ENCODE results near the gene TUSC2. TPM values are rescaled to one million over a fixed set of nuclear protein-coding genes. Genes with fewer than 3 reads are reported as not detected.

The TUSC2 gene
- polyA plus RNA-seq, 3 donors = 22.6 to 25.7 (median 24.5) TPM

GRCh38 chr3:50276762-50277101 is 51.3 kb downstream of the TUSC2 start:
- DNase-seq (ENCODE audit: low read depth in 3 of 3, low spot score in 2 of 3) = no peak

DNA sequence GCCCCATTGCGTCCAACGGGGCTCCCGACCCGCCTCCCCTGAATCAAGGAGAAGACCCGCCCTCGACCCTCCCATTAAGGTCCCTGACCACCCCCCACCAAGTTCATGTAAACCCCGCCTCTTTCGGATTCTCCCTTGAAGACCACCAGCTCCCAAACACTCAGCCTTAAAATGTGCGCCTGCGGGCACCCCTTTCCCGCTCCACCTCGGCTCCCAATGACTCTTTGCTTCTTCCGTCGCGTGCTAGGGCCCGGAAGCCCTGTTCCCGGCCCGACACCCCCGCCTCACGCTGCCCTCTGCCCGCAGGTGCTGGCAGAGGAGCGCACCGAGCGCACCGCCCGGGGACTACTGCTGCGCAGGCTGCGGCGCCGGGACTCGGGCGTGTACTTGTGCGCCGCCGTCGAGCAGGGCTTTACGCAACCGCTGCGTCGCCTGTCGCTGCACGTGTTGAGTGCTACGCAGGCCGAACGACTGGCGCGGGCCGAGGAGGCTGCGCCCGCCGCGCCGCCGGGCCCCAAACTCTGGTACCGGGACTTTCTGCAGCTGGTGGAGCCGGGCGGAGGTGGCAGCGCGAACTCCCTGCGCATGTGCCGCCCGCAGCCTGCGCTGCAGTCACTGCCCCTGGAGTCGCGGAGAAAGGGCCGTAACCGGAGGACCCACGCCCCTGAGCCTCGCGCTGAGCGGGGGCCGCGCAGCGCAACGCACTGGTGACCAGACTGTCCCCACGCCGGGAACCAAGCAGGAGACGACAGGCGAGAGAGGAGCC is 51.8 kb downstream of the TUSC2 start:
- no peak for DNase-seq (ENCODE audit: low read depth in 3 of 3, low spot score in 2 of 3)

GRCh38 chr3:50275141-50275995 is 52.7 kb downstream of the TUSC2 start:
- no peak for DNase-seq (ENCODE audit: low read depth in 3 of 3, low spot score in 2 of 3)

Other genes with a start within 250 kb of the TUSC2 start
- 100 to 1,000 TPM; 234 to 272 (median 251) TPM for gene RBM5, start 239.3 kb downstream of the TUSC2 start, polyA plus RNA-seq (ENCODE audit: insufficient read length in 3 of 3)
- 10 to 100 TPM; 67.4 to 80.1 (median 70.8) TPM for gene SEMA3F, start 172.9 kb downstream of the TUSC2 start, polyA plus RNA-seq (ENCODE audit: insufficient read length in 3 of 3)
- gene GNAT1, start 136.6 kb downstream of the TUSC2 start, polyA plus RNA-seq (ENCODE audit: insufficient read length in 3 of 3) = not detected
- gene SLC38A3, start 123.0 kb downstream of the TUSC2 start, polyA plus RNA-seq (ENCODE audit: insufficient read length in 3 of 3) = 10 to 100 TPM in 1 of 3 donors, 1 to 10 TPM in 2; 5.0 to 11.0 (median 6.8) TPM
- gene GNAI2, start 92.0 kb downstream of the TUSC2 start, polyA plus RNA-seq (ENCODE audit: insufficient read length in 3 of 3) = 100 to 1,000 TPM; 211 to 230 (median 220) TPM
- gene SEMA3B, start 59.1 kb downstream of the TUSC2 start, polyA plus RNA-seq (ENCODE audit: insufficient read length in 3 of 3) = 10 to 100 TPM; 75.2 to 77.0 (median 76.3) TPM
- under 1 TPM; 0.42 to 0.54 (median 0.50) TPM for gene LSMEM2, start 49.1 kb downstream of the TUSC2 start, polyA plus RNA-seq (ENCODE audit: insufficient read length in 3 of 3)
- gene IFRD2, start 35.8 kb downstream of the TUSC2 start, polyA plus RNA-seq (ENCODE audit: insufficient read length in 3 of 3) = 10 to 100 TPM; 35.0 to 39.1 (median 37.7) TPM
- 1 to 10 TPM; 2.9 to 3.2 (median 3.1) TPM for gene HYAL3, start 28.8 kb downstream of the TUSC2 start, polyA plus RNA-seq (ENCODE audit: insufficient read length in 3 of 3)
- gene NAA80, start 28.8 kb downstream of the TUSC2 start, polyA plus RNA-seq (ENCODE audit: insufficient read length in 3 of 3) = 1 to 10 TPM; 7.6 to 8.6 (median 8.2) TPM
- 1 to 10 TPM; 6.3 to 7.1 (median 7.0) TPM for gene HYAL1, start 24.6 kb downstream of the TUSC2 start, polyA plus RNA-seq (ENCODE audit: insufficient read length in 3 of 3)
- gene HYAL2, start 5.5 kb downstream of the TUSC2 start, polyA plus RNA-seq (ENCODE audit: insufficient read length in 3 of 3) = 10 to 100 TPM; 62.7 to 74.3 (median 70.7) TPM
- gene RASSF1, start 12.6 kb upstream of the TUSC2 start, polyA plus RNA-seq (ENCODE audit: insufficient read length in 3 of 3) = 10 to 100 TPM; 16.1 to 17.0 (median 16.4) TPM
- gene ZMYND10, start 17.5 kb upstream of the TUSC2 start, polyA plus RNA-seq (ENCODE audit: insufficient read length in 3 of 3) = 1 to 10 TPM; 3.3 to 4.1 (median 3.4) TPM
- gene NPRL2, start 22.6 kb upstream of the TUSC2 start, polyA plus RNA-seq (ENCODE audit: insufficient read length in 3 of 3) = 10 to 100 TPM; 31.0 to 35.2 (median 33.8) TPM
- gene CYB561D2, start 22.6 kb upstream of the TUSC2 start, polyA plus RNA-seq (ENCODE audit: insufficient read length in 3 of 3) = 10 to 100 TPM; 14.9 to 16.7 (median 15.6) TPM
- gene TMEM115, start 31.3 kb upstream of the TUSC2 start, polyA plus RNA-seq (ENCODE audit: insufficient read length in 3 of 3) = 10 to 100 TPM; 30.9 to 35.9 (median 32.3) TPM
- gene CACNA2D2, start 175.4 kb upstream of the TUSC2 start, polyA plus RNA-seq (ENCODE audit: insufficient read length in 3 of 3) = 10 to 100 TPM; 13.9 to 16.1 (median 14.0) TPM
- gene C3orf18, start 239.5 kb upstream of the TUSC2 start, polyA plus RNA-seq (ENCODE audit: insufficient read length in 3 of 3) = 10 to 100 TPM; 14.0 to 16.8 (median 16.0) TPM
- gene HEMK1, start 241.3 kb upstream of the TUSC2 start, polyA plus RNA-seq (ENCODE audit: insufficient read length in 3 of 3) = 10 to 100 TPM; 19.5 to 20.8 (median 19.9) TPM